NT2/D1 (cell line): ENCODE measurements around the gene MAP7D3.

Source experiments
- SUZ12 ChIP-seq: IDR thresholded peaks from 2 replicates; pipeline ENCODE4 v1.6.1; 2011; ENCODE audit not compliant: insufficient read length, insufficient read depth; ENCODE audit errors: extremely low read depth
- YY1 ChIP-seq: IDR thresholded peaks from 2 replicates; pipeline ENCODE4 v1.6.1; 2011; ENCODE audit not compliant: insufficient read length, insufficient read depth
- ZNF274 ChIP-seq: IDR thresholded peaks from 2 replicates; pipeline ENCODE4 v1.6.1; 2011; ENCODE audit warnings: mild to moderate bottlenecking, low read depth, low read length

DNA sequence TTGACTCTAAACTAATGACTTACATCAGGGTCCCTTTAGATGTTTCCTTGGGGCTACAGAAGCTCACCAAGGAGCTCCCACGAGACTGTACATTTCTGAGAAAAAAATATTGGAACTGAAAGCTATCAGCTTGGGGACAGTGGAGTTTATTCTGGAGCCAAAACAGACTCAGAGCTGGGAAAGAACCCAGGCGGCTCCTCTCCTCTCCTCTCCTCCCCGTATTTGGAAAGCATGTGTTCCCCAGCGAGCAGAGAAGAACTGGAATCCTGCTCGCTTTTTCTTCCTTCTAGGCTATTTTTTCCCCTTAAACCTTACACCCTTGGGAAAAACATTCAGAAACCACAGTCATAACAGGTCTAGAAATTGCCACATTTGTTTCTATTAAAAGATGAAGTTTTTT is 4.3 kb upstream of the MAP7D3 start:
- no peak for TF ChIP-seq ZNF274
- TF ChIP-seq YY1 = no peak
- TF ChIP-seq SUZ12 = no peak
